Measurements from ENCODE around the gene ZNF175.

GRCh38 chr19:51632126-51632525 is 61.0 kb downstream of the ZNF175 start:
- TF ChIP-seq CTCF (IDR thresholded peaks at IDR 0.05) (no peak), POLR2A (IDR thresholded peaks at IDR 0.05) (no peak)

Measured in heart left ventricle (tissue), 13 donors.